HCT116 (cell line): ENCODE data around the gene TXNDC11.

Experiments
- EZH2 ChIP-seq: fragments of 200-600 bp; sonication (generic); IDR thresholded peaks from 2 replicates; pipeline ENCODE4 v1.6.1; 2017; ENCODE audit warnings: antibody characterized with exemption, mixed run types
- JUND ChIP-seq: IDR thresholded peaks from 2 replicates; pipeline ENCODE4 v1.6.1; 2012
- POLR2A ChIP-seq: IDR thresholded peaks from 2 replicates; pipeline ENCODE4 v1.7.0; 2011; ENCODE audit warnings: borderline replicate concordance; ENCODE audit not compliant: insufficient read depth, insufficient read length; ENCODE audit errors: extremely low read depth
- POLR2AphosphoS5 ChIP-seq: IDR thresholded peaks from 2 replicates; pipeline ENCODE4 v1.6.1; 2011; ENCODE audit warnings: mild to moderate bottlenecking, low read depth, low read length, moderate library complexity
- RAD21 ChIP-seq: IDR thresholded peaks from 2 replicates; pipeline ENCODE4 v1.6.1; 2012; ENCODE audit warnings: low read depth, mild to moderate bottlenecking
- SP1 ChIP-seq: IDR thresholded peaks from 2 replicates; pipeline ENCODE4 v1.6.1; 2012; ENCODE audit warnings: low read depth
- YY1 ChIP-seq: IDR thresholded peaks from 2 replicates; pipeline ENCODE4 v1.6.1; 2011; ENCODE audit warnings: low read length, low read depth, moderate library complexity, mild to moderate bottlenecking; ENCODE audit not compliant: insufficient replicate concordance; ENCODE audit errors: extremely low read depth
- TF ChIP-seq, protein P1 (sequence below): IDR thresholded peaks from 2 replicates; pipeline ENCODE4 v1.6.1; 2012; ENCODE audit warnings: low read depth
- TF ChIP-seq, protein P2 (sequence below), 3 experiments: fragments of 200-600 bp in 1 of 3; sonication (generic) in 1 of 3; IDR thresholded peaks in 2 of 3; conservative IDR thresholded peaks in 1 of 3; 2 replicates each; pipeline ENCODE4 v1.5.1; 2012 to 2017; ENCODE audit warnings: low read depth in 2 of 3, low read length in 2 of 3, antibody characterized with exemption in 1 of 3, borderline replicate concordance in 1 of 3, control low read depth in 1 of 3, mild to moderate bottlenecking in 1 of 3, mixed read lengths in 1 of 3, mixed run types in 1 of 3, moderate library complexity in 1 of 3; ENCODE audit not compliant: insufficient read depth in 1 of 3
- TF ChIP-seq, protein P3 (sequence below): IDR thresholded peaks from 2 replicates; pipeline ENCODE4 v1.6.1; 2012

DNA sequence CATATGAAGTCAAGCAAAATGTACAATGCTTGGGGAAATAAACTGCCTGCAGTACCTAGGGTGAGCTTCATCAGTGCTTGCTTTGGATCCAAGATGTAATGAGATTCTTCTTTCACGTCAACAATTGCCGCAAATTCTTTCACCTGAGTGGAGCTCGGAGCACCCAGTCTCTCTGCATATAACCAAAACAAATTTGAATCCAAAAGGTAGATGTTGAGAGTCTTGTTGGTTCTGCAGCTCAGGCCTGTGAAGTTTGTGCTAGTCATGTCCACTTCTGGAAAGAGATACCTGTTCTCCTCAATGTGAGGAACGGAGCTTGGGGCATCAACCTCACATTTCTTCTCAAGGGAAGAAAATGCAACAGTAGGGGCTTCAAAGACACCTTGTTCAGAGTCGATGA lies 51.4 kb downstream of the TXNDC11 start:
- TF ChIP-seq, protein P1, sequence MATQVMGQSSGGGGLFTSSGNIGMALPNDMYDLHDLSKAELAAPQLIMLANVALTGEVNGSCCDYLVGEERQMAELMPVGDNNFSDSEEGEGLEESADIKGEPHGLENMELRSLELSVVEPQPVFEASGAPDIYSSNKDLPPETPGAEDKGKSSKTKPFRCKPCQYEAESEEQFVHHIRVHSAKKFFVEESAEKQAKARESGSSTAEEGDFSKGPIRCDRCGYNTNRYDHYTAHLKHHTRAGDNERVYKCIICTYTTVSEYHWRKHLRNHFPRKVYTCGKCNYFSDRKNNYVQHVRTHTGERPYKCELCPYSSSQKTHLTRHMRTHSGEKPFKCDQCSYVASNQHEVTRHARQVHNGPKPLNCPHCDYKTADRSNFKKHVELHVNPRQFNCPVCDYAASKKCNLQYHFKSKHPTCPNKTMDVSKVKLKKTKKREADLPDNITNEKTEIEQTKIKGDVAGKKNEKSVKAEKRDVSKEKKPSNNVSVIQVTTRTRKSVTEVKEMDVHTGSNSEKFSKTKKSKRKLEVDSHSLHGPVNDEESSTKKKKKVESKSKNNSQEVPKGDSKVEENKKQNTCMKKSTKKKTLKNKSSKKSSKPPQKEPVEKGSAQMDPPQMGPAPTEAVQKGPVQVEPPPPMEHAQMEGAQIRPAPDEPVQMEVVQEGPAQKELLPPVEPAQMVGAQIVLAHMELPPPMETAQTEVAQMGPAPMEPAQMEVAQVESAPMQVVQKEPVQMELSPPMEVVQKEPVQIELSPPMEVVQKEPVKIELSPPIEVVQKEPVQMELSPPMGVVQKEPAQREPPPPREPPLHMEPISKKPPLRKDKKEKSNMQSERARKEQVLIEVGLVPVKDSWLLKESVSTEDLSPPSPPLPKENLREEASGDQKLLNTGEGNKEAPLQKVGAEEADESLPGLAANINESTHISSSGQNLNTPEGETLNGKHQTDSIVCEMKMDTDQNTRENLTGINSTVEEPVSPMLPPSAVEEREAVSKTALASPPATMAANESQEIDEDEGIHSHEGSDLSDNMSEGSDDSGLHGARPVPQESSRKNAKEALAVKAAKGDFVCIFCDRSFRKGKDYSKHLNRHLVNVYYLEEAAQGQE = no peak
- TF ChIP-seq, protein P2, sequence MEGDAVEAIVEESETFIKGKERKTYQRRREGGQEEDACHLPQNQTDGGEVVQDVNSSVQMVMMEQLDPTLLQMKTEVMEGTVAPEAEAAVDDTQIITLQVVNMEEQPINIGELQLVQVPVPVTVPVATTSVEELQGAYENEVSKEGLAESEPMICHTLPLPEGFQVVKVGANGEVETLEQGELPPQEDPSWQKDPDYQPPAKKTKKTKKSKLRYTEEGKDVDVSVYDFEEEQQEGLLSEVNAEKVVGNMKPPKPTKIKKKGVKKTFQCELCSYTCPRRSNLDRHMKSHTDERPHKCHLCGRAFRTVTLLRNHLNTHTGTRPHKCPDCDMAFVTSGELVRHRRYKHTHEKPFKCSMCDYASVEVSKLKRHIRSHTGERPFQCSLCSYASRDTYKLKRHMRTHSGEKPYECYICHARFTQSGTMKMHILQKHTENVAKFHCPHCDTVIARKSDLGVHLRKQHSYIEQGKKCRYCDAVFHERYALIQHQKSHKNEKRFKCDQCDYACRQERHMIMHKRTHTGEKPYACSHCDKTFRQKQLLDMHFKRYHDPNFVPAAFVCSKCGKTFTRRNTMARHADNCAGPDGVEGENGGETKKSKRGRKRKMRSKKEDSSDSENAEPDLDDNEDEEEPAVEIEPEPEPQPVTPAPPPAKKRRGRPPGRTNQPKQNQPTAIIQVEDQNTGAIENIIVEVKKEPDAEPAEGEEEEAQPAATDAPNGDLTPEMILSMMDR (IDR thresholded peaks at IDR 0.05 in 2 of 3, conservative IDR thresholded peaks at IDR 0.05 in 1 of 3; ENCODE audit: borderline replicate concordance in 1 of 3, insufficient read depth in 1 of 3, low read depth in 2 of 3, low read length in 2 of 3) = no peak
- TF ChIP-seq POLR2A (no peak), POLR2AphosphoS5 (no peak), EZH2 (no peak), RAD21 (no peak), JUND (no peak), YY1 (no peak), SP1 (no peak)
- TF ChIP-seq, protein P3, sequence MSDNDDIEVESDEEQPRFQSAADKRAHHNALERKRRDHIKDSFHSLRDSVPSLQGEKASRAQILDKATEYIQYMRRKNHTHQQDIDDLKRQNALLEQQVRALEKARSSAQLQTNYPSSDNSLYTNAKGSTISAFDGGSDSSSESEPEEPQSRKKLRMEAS = no peak
